ENCODE data around the gene SETBP1.

SETBP1 gene

GRCh38 chr18:44680273-44681075, at the start of gene SETBP1:
Gene SETBP1 (plus strand): TSS chr18:44680888. CDS start chr18:44701347, 20,459 bp downstream.
- DNase-seq, result peak; percentile 23 to 42

GRCh38 chr18:44632469-44633145, 48.1 kb upstream of the SETBP1 start:
- DNase-seq, result no peak

- no peak for DNase-seq
Observed at GRCh38 chr18:44635546-44635945, 45.1 kb upstream of the SETBP1 start.

- DNase-seq, result no peak
Observed at GRCh38 chr18:44636241-44636640, 44.4 kb upstream of the SETBP1 start.

- DNase-seq, result peak in 1 of 2 donors; percentile 14
Observed at GRCh38 chr18:44637210-44638033, 43.3 kb upstream of the SETBP1 start.

GRCh38 chr18:44638034-44638540, 42.6 kb upstream of the SETBP1 start:
- DNase-seq, result no peak

GRCh38 chr18:44638811-44639210, 41.9 kb upstream of the SETBP1 start:
- DNase-seq, result no peak

GRCh38 chr18:44643004-44643403, 37.7 kb upstream of the SETBP1 start:
- DNase-seq, result no peak

- no peak for DNase-seq
Observed at GRCh38 chr18:44651478-44651877, 29.2 kb upstream of the SETBP1 start.

GRCh38 chr18:44651918-44652572, 28.6 kb upstream of the SETBP1 start:
- DNase-seq, result no peak

- DNase-seq, result no peak
Observed at GRCh38 chr18:44652722-44653121, 28.0 kb upstream of the SETBP1 start.

- no peak for DNase-seq
Observed at GRCh38 chr18:44654573-44654972, 26.1 kb upstream of the SETBP1 start.

- no peak for DNase-seq
Observed at GRCh38 chr18:44655435-44655834, 25.3 kb upstream of the SETBP1 start.

GRCh38 chr18:44659771-44660170, 20.9 kb upstream of the SETBP1 start:
- no peak for DNase-seq

GRCh38 chr18:44668270-44668975, 12.3 kb upstream of the SETBP1 start:
- no peak for DNase-seq

- no peak for DNase-seq
Observed at GRCh38 chr18:44671914-44672313, 8.8 kb upstream of the SETBP1 start.

- no peak for DNase-seq
Observed at GRCh38 chr18:44672506-44672905, 8.2 kb upstream of the SETBP1 start.

- no peak for DNase-seq
Observed at GRCh38 chr18:44673256-44673880, 7.3 kb upstream of the SETBP1 start.

- DNase-seq, result no peak
Observed at GRCh38 chr18:44677933-44678332, 2.8 kb upstream of the SETBP1 start.

- DNase-seq, result no peak
Observed at GRCh38 chr18:44678725-44679055, 2.0 kb upstream of the SETBP1 start.

- DNase-seq, result peak; percentile 78 to 83
Observed at GRCh38 chr18:44679056-44679913, 1.4 kb upstream of the SETBP1 start.

Measured in CD4-positive, alpha-beta T cell treated with Interleukin-4 for 1 hour (primary cell).